Measurements from ENCODE around the gene BPIFB6. TPM values are rescaled to one million over a fixed set of nuclear protein-coding genes. Genes with fewer than 3 reads are reported as not detected.

Gene BPIFB6
- total RNA-seq, 4 donors from 2014 or later: not detected

DNA sequence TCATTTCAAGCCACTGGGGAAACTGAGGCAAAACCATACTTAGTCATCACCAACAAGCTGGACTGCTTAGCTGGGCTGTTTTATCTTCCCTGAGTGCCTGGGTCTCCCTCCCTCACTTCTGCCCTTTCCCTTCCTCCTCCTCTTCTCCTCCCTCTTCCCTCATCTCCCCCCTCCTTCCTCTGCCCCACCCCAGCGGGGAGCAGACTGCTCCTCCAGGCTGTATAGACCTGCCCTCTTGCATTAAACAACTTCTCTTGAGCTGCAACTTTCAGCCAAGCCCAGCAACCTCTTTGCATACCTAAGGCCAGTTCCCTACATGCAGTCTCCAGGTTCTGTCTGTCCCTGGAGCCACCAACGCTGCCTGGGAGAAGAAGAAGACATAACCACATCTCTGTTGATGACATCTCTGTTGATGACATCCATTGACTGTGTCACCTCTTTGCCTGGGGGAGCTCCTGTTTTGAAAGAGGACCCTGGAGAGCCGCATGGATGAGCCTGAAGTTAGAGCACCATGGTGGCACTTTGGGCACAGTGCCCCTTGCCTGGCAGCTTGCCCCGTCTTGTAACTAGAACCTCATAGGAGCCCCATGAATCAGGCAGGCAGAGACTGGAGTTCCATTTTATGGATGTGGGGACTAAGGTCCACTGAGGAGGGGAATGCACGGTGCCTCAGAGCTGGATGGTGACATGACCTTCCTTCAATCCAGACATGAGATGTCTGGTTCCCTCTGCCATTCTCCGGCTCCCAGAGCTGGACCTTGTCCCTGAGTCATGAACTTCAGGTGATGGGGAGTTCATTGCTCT, 7.8 kb upstream of the BPIFB6 start:
- in situ Hi-C loops (cut with MboI; ENCODE audit: low pct_ligation_motif_present in 1 of 4, low pct_unique_long_range_greater_than_20kb in 1 of 4, low sequenced_read_pairs in 3 of 4): no loop called here

GRCh38 chr20:33024243-33024560, 7.2 kb upstream of the BPIFB6 start:
- H3K9me3 ChIP-seq: no peaks in the 10 kb centered on the region
- intact Hi-C loops (cut with DNase I; ENCODE audit: low total_unique reads): no loop called here
- WGBS, 2 donors (ENCODE audit: low coverage in 1 of 2): 58 to 60% methylated on average over 1 of the region's 1 CpG
- H3K4me1 ChIP-seq: no peaks in the 10 kb centered on the region
- no peaks in the 10 kb centered on the region for H3K36me3 ChIP-seq
- in situ Hi-C loops (cut with MboI; ENCODE audit: low pct_ligation_motif_present in 1 of 4, low pct_unique_long_range_greater_than_20kb in 1 of 4, low sequenced_read_pairs in 3 of 4): no loop called here
- no peak overlapping the region for H3K27ac ChIP-seq
- H3K27me3 ChIP-seq: no peaks in the 10 kb centered on the region
- no peak overlapping the region for H3K4me3 ChIP-seq
- no peak for DNase-seq
- TF ChIP-seq CTCF (IDR thresholded peaks at IDR 0.05): no peak
- no peak for TF ChIP-seq POLR2AphosphoS5 (IDR thresholded peaks at IDR 0.05)
- no peak for TF ChIP-seq POLR2A (IDR thresholded peaks at IDR 0.05)
- TF ChIP-seq EP300 (IDR thresholded peaks at IDR 0.05; ENCODE audit: low read depth): no peak

More for the DNA sequence above, 7.8 kb upstream of the BPIFB6 start:
- Histone ChIP-seq H3K27me3 (no peaks in the 10 kb centered on the region), H3K9me3 (no peaks in the 10 kb centered on the region), H3K36me3 (no peaks in the 10 kb centered on the region), H3K27ac (no peak overlapping the region), H3K4me3 (no peak overlapping the region), H3K4me1 (no peaks in the 10 kb centered on the region)
- intact Hi-C loops (cut with DNase I; ENCODE audit: low total_unique reads): no loop called here
- 0 to 68% methylated on average over 1 to 6 of the region's 6 CpGs for WGBS, 2 donors (ENCODE audit: low coverage in 1 of 2)
- DNase-seq: no peak
- TF ChIP-seq EP300 (IDR thresholded peaks at IDR 0.05; ENCODE audit: low read depth): no peak
- TF ChIP-seq CTCF (IDR thresholded peaks at IDR 0.05): no peak
- TF ChIP-seq POLR2A (IDR thresholded peaks at IDR 0.05): no peak
- no peak for TF ChIP-seq POLR2AphosphoS5 (IDR thresholded peaks at IDR 0.05)

DNA sequence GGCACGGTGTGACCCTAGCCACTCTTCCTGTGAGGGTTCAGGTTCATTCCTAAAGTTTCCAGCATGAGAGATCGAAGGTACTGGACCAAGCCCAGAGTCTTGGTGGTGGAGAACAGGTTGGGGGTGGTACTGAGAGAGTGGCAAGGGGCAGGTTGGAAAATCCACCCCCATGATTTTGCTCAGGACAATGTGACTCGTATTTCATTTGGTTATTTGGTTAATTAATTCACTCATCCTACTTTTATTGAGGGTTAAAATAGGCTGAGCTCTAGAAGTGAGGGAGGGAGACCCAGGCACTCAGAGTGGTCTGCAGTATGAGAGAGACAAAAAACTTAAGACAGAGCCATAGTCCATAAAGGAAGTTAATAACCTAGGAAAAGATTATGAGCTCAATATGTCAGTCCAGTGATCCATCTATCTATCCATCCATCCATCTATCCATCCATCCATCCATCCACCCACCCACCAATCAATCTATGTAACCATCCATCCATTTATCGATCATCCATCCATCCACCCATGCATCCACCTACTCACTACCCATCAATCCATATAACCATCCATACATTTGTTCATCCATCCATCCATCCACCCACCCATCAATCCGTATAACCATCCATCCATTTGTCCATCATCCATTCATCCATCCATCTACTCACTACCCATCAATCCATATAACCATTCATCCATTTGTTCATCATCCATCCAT, 6.7 kb upstream of the BPIFB6 start:
- 66 to 86% methylated on average over 2 to 5 of the region's 5 CpGs for WGBS, 2 donors (ENCODE audit: low coverage in 1 of 2)
- H3K27me3 ChIP-seq: no peaks in the 10 kb centered on the region
- no peaks in the 10 kb centered on the region for H3K4me1 ChIP-seq
- no peak for TF ChIP-seq CTCF (IDR thresholded peaks at IDR 0.05)
- no peaks in the 10 kb centered on the region for H3K36me3 ChIP-seq
- no peak for DNase-seq
- H3K27ac ChIP-seq: no peak overlapping the region
- in situ Hi-C loops (cut with MboI; ENCODE audit: low pct_ligation_motif_present in 1 of 4, low pct_unique_long_range_greater_than_20kb in 1 of 4, low sequenced_read_pairs in 3 of 4) (no loop called here), intact Hi-C loops (cut with DNase I; ENCODE audit: low total_unique reads) (no loop called here)
- no peaks in the 10 kb centered on the region for H3K9me3 ChIP-seq
- H3K4me3 ChIP-seq: no peak overlapping the region

DNA sequence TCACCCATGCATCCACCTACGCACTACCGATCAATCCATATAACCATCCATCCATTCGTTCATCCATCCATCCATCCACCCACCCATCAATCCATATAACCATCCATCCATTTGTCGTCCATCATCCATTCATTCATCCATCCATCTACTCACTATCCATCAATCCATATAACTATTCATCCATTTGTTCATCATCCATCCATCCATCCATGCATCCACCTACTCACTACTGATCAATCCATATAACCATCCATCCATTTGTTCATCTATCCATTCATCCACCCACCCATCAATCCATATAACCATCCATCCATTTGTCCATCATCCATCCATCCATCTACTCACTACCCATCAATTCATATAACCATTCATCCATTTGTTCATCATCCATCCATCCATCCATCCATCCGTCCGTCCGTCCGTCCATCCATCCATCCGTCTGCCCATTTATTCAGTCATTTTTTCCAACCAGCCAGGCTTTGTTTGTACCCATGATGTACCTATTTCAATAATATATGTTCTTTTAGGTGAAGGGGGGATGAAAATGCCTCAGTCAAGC, 6.1 kb upstream of the BPIFB6 start:
- H3K9me3 ChIP-seq: no peaks in the 10 kb centered on the region
- no peaks in the 10 kb centered on the region for H3K4me1 ChIP-seq
- H3K27me3 ChIP-seq: no peaks in the 10 kb centered on the region
- H3K36me3 ChIP-seq: no peaks in the 10 kb centered on the region
- TF ChIP-seq CTCF (IDR thresholded peaks at IDR 0.05): no peak
- no peak for TF ChIP-seq POLR2A (IDR thresholded peaks at IDR 0.05)
- TF ChIP-seq POLR2AphosphoS5 (IDR thresholded peaks at IDR 0.05): no peak
- no peak for TF ChIP-seq EP300 (IDR thresholded peaks at IDR 0.05; ENCODE audit: low read depth)
- H3K27ac ChIP-seq: no peak overlapping the region
- in situ Hi-C loops (cut with MboI; ENCODE audit: low pct_ligation_motif_present in 1 of 4, low pct_unique_long_range_greater_than_20kb in 1 of 4, low sequenced_read_pairs in 3 of 4): no loop called here
- no peak overlapping the region for H3K4me3 ChIP-seq
- 76 to 90% methylated on average over 9 of the region's 9 CpGs for WGBS, 2 donors (ENCODE audit: low coverage in 1 of 2)
- DNase-seq: no peak
- intact Hi-C loops (cut with DNase I; ENCODE audit: low total_unique reads): no loop called here

All from transverse colon (tissue), 4 donors.